Activated gamma-delta T cell (primary cell): Measurements from ENCODE around the gene PSEN2.

ENCODE experiments used
- DNase-seq: peaks from one replicate; lab custom pipeline; 2025; lab: John Stamatoyannopoulos, UW

Gene PSEN2

DNA sequence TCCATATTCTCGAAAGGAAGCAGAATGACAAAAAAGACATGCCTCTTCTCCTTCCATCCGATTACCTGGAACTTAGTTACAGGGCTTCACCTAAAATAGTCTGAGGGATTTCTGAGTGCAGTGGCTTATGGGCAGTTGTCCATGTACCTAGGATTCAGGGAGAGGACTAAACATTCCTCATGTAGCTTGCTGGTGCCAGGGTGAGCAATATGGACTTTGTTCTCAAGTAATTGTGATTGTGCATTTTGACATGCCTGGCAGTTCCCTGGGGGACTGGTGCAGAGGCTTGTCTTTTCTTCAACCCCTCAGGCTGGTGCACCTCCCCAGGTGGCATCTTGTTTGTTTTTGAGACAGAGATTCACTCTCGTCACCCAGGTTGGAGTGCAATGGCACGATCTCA lies 6.1 kb upstream of the PSEN2 start:
- DNase-seq: no peak

DNA sequence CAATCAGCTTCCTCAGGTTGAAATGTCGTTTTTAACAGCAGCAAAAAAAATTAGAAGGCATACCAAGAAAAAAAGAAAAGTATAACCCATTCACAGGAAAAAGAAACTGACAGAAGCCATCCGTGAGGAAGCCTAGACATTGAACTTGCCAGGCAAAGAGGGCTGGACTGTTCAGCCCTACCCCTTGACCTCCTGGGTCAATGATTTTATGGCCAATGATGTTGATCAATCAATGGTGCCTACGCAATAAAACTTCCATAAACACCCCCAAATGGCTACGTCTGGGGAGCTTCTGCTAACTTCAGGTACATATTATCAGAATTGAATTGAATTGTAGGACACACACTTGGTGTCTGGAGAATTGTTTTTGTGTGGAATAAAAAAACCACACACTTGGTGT lies 4.8 kb upstream of the PSEN2 start:
- no peak for DNase-seq

DNA sequence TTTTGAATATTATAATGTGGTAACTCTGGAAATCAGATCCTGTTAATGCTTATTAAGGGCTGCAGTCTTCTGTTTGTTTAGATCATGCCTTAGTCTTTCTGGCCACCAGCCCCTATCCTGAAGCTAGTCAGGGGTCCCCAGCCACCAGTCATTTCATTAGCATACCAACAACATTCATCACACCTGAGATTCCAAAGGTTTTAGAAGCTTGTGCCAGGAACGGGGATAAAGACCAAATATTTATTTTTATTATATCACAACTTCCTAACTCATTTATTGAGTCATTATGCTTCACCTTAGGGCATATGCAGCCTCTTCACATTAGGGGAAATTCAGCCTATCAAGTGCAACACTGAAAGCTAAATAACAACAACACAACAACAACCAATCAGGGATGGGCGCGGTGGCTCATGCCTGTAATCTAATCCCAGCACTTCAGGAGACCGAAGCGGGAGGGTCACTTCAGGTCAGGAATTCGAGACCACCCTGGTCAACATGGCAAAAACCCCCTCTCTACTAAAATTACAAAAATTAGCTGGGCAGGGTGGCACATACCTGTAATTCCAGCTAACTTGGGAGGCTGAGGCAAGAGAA lies 2.9 kb upstream of the PSEN2 start:
- no peak for DNase-seq

GRCh38 chr1:226868726-226869125 lies 1.7 kb upstream of the PSEN2 start:
- DNase-seq: no peak

DNA sequence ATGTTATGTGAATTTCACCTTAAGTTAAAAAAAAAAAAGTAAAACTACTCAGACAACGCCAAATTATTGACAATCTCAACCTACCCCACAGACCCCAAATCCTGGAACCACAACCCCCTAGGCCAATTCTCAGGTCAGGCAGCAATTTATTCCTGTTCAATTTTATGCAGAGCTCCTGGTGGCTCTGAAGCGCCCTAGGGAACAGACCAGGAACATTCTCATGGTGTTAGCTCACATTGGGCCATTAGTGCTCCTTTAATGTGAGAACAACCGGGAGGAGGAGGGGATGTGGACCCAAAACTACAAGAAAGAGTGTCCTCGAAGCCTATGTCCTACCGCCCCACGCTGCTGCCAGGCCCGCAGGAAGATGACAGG lies 403 bp upstream of the PSEN2 start:
- DNase-seq: no peak

DNA sequence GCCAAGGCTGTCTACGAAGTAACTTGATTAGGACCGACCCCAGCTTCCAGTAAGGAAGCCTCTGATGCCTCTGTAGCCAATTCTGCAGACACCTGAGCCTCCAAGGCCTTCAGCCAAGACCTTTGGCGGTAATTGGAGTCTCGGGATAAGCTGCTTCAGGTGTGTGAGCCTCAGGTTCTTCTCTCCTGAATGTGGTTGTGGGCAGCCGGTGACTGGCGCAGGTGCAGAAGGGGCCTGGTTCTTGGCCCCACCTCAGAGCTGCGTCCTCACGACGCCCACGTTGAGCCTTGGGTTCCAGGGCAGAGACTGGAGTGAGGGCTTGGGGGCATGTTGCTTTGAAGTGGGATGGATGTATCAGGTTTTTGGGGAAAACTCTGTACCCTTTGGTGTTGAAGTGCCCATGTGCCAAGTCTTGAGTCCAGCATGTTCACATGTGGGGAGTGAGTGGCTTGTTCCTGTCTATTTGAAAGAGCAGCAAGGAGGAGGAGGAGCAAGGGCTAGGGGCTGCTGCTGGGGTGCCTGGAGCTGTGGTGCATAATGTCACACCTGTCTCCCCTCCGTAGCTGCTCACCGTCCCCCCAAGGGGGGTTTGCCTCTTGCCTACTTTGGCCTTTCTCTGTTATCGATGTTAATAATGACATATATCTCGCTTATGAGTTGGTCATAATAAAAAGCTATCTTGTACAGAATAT lies 1.4 kb downstream of the PSEN2 start:
- no peak for DNase-seq

GRCh38 chr1:226872437-226872836 lies 2.0 kb downstream of the PSEN2 start:
- DNase-seq: no peak

- no peak for DNase-seq
These were observed 3.6 kb downstream of the PSEN2 start for GRCh38 chr1:226873771-226874578.

DNA sequence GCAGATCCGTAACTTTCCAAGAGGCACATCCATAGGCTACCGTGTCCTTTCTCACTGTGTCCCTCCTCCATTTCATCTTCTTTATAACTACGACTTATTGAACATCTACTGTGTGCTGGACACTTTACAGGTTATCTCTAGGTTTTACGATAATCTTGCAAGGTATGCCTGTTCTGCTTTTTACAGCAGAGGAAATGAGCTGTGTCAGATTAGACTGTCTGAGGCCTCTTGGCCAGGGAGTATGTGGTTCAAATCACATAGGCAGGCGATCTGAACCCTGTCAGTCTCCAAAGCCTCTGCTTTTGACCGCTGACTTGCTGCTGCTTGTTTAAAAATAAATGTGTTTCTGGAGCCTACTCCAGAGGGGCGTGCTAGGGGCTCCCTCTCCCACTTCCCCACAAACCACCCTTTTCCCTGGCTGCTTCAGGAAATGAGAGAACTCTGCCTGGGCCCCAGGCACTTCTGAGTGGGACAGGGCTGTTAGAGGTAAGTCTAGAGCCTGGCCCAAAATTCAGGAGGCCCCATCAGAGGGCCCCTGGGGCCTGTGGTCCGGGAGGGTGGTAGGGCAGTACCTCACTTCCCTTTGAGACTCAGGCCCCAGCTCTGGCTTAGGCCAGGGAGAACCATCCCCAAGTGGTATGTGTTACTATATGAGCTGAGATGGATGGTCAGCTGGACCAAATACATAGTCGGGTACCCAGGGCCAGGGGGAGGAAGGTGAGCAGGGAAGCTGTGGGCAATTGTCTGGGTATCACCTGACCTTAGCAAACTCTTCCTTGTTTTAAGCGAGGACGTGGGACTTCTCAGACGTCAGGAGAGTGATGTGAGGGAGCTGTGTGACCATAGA lies 4.4 kb downstream of the PSEN2 start:
- DNase-seq: no peak

DNA sequence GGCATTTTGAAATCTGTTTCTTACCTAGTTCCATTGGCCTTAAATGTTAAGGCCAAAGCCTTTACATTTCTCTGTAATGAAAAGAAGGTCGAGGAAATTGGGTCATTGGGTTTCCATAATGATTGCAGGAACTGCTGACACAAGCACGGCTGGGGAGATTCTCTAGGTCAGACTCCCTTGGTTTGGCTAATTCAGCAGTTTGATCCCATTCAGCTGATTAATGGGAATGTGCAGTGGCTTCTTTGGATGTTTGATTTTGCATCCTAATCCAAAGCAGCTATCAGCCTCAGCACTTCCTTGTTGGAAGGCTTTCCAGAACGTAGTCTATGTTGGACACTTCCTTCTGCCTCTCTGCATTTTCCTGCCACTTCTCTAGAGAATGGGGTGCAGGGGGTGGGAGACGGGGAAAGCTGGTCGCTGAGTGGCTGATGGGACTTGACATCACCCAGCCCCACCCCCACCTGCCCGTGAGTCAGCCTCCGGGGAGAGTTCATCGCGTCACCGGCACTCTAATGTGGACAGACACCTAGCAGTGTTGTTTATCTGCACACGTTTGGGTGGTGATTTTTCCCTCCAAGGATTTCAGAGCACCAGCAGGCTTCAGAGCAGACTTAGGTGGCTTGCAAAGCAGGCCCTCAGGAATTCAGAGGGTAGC lies 5.4 kb downstream of the PSEN2 start:
- DNase-seq: no peak

DNA sequence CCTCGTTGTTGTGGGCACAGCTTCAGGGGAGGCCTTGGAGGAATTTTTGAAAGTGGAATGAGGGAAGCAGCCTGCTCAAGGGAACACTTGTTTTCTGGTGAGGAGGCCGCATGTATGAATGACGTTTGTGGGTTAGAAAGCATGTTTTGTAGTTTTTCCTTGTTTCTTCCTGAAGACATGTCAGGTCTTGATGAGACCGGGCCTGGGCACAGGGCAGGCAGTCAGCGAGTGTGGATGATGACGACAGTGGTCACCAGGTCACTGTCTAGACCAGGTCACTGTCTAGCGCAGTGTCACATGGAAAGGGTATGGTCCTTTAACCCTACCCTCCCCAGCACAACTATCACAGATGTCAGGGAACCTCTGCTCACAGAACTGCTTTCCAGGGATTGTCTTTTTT lies 7.3 kb downstream of the PSEN2 start:
- DNase-seq: no peak

GRCh38 chr1:226880372-226881287 lies 10.2 kb downstream of the PSEN2 start:
- no peak for DNase-seq

DNA sequence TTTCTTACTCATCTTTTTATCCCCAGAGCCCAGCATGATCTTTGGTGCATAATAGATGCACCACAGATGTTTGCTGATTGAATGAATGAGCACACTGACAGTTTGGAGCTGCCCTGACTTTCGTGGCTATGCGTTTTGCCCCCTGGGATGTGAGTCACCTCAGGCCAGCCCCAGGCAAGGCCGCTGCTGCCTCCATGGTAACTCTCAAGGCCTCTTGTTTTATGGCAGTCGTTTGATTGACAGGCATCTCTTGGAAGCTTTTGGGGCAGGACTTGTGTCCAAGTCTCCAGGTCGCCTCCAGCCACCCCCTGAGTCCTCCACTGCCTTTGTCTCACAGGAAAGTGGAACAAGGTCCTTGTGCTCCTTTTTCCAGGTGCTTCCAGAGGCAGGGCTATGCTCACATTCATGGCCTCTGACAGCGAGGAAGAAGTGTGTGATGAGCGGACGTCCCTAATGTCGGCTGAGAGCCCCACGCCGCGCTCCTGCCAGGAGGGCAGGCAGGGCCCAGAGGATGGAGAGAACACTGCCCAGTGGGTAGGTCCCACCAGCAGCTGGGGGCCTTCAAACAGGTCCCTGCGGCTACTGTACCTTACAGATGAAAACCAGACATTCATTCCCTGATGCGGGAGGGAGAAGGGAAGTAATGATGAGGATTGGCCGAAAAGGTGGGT lies 11.2 kb downstream of the PSEN2 start:
- no peak for DNase-seq

- DNase-seq: no peak
These were observed 11.8 kb downstream of the PSEN2 start for GRCh38 chr1:226882187-226882586.

- no peak for DNase-seq
These were observed 12.4 kb downstream of the PSEN2 start for GRCh38 chr1:226882631-226883409.

GRCh38 chr1:226883630-226884029 lies 13.2 kb downstream of the PSEN2 start:
- no peak for DNase-seq

- no peak for DNase-seq
These were observed 13.8 kb downstream of the PSEN2 start for GRCh38 chr1:226884116-226884625.

DNA sequence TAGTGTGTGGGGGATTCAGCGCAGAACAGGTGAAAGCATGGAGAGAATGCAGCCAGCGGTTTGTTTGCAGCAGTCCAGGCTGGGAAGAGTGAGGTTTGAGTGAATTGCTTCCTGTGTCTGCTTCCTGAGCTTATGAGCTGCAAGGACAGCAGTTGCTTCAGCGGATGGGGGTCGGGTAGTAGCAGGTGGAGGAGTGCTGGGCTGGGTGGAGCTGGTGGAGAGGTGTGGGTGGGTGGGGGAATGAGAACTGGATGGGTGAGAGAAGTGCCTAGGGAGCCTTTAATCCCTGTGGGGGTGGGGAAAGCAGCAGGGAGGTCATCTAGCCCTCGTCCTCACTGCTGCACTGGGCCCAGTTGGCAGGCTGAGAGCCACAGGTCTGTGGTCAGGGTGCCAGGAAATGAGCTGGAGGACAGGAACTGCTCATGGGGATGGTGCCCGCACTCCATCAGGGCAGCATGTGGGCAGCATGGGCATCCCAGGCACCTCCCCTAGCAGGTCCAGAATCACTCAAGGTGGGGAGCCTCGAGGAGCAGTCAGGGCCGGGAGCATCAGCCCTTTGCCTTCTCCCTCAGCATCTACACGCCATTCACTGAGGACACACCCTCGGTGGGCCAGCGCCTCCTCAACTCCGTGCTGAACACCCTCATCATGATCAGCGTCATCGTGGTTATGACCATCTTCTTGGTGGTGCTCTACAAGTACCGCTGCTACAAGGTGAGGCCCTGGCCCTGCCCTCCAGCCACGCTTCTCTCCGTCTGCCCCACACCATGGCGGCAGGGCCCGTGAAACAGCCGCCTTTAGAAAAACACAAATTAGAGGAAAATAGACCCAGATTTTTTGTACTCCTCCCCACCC lies 14.8 kb downstream of the PSEN2 start:
- DNase-seq: no peak
